Activated CD8-positive, alpha-beta memory T cell treated with anti-CD3 and anti-CD28 coated beads for 48 hours (primary cell): Measurements from ENCODE around the gene TMEM19.

Experiments used
- DNase-seq, 3 experiments: peaks; one replicate each; pipeline ENCODE4 v3.0.0-alpha.2; 2020; ENCODE audit warnings: low read depth in 2 of 3, low spot score in 2 of 3

TMEM19 gene

GRCh38 chr12:71685914-71686657, at the start of gene TMEM19:
TSS of gene TMEM19 (plus strand) at chr12:71686082. CDS start at chr12:71686681, 599 bp downstream.
- peak; percentile 60 to 69 (median 62) for DNase-seq

DNA sequence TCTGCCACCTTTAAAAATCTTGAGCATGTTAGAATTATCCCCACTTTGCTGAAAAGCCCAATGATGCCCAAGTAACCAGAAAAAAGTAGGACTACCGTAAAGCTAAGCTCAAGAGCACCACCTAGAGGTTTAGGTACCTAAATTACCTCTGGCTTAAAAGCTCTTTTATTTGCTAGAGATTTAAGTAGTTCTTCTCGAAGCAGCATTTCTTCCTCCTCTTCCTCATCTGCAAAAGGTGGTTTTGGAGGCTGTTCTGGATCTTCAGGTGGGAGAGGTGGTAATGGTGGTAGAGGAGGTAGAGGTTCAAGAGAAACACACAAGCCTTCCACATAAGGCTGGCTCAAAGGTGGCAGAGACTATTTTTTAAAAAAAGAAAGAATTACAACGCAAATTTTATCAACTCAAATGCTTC, 49.2 kb upstream of the TMEM19 start:
- DNase-seq = no peak

GRCh38 chr12:71638499-71638898, 47.4 kb upstream of the TMEM19 start:
- no peak for DNase-seq

- no peak for DNase-seq
These were observed 46.5 kb upstream of the TMEM19 start for GRCh38 chr12:71639341-71639760.

GRCh38 chr12:71640316-71640715, 45.6 kb upstream of the TMEM19 start:
- no peak for DNase-seq

DNA sequence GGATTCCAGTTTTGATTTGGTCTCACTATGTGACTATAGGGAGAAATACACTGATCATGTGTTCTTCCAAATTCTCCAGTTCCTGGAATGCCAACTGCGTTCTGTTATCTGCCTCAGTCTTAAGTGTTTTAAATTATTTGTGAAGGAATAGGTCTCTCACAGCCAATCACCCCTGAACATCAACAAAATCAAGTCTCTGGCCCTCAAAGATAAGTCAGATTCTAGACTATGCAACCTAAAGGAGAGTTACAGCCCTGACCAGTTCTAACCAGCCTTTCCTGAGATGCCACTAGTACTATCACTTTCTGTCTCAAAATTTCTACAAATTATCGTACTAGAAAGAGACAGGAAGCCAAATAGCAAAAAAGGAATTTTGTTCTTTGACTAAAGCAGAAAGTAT, 44.5 kb upstream of the TMEM19 start:
- no peak for DNase-seq

GRCh38 chr12:71642264-71642663, 43.6 kb upstream of the TMEM19 start:
- no peak for DNase-seq

DNA sequence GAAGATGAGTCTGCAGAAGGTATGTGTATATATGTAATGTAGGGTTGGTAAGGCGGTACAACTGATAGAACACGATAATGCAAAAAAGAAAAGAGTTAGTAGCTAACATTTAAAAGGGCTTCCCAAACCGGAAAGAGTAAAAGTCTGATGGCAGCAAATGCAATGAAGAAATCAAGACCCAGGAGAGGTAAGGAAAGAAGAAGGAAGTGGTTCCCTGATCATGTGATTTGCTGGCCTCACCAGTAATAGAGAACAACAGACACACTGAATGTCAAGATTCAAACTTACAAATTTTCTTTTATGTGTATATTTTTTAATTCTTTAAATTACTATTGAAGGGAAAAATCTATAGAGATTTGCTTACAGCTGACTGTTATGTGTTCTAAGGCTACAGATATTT, 40.6 kb upstream of the TMEM19 start:
- no peak for DNase-seq

- DNase-seq = no peak
These were observed 39.4 kb upstream of the TMEM19 start for GRCh38 chr12:71646512-71646911.

- DNase-seq = no peak
These were observed 37.3 kb upstream of the TMEM19 start for GRCh38 chr12:71648537-71648936.

- DNase-seq = no peak
These were observed 36.5 kb upstream of the TMEM19 start for GRCh38 chr12:71649401-71649800.

GRCh38 chr12:71652656-71653055, 33.2 kb upstream of the TMEM19 start:
- DNase-seq = no peak

DNA sequence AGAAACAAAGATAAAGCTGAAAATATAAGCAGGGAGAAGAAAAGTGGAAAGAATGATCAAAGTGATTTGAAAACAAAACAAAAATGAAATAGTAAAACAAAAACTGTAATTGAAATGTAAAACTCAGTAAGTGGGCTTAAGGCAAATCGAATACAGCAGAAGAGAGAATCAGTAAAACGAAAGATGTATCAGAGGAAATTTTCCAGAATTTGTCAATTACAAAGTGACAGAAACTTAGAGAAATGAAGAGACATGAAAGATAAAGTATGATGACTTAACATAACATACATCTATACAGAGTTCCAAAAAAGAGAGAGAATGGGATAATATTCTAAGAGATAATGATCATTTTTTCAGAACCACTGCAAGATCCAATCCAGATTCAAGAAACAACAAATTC, 32.7 kb upstream of the TMEM19 start:
- no peak for DNase-seq

GRCh38 chr12:71654200-71654599, 31.7 kb upstream of the TMEM19 start:
- no peak for DNase-seq

DNA sequence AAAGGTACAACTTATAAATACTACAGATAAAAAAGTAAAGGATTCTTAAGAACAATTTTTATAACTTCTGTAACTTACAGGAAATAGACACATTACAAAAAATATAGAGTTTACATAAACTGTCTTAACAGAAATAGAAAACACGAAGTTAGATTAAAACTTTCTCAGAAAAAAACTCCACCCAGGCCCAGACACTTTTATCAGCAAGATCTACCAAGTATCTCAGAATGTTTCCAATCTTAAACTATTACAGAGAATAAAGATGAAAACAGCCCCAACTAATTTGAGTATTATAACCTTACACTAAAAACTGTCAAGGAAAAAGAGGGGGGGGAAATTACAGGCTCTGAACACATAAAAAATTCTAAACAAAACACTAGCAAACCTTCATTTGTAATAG, 30.4 kb upstream of the TMEM19 start:
- no peak for DNase-seq

DNA sequence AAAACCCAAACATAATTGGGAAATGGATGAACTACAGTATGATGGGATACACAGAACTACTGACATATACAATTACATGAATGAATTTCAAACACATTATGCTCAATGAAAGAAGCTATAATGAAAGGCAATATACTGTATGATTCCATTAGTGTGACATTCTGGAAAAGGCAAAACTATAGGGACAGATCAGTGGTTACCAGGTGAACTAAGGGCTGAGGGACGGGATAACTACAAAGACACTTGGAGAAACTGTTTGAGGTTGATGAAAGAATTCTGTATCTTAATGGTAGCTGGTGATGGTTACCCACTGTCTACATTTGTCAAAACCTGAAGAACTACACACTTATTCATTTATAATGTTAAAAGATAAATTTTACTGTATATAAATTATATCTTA, 30.0 kb upstream of the TMEM19 start:
- no peak for DNase-seq

DNA sequence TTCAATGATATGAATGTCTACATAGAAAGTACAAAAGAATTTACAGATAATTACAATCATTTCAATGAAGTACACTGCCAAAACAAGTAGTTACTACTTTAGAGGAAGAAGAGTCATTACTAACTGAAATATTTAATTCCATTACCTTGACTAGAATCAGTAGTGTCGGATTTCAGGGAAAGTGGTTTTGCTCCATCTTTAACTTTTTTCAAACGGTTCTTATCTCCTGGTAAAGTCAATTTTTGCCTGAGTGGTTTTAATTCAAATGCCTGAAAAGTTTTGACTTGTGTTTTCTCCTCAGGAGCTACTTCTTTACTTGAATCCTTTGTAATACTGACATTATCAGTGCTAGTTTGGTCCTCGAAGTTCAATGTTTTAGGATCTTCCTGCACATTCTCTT, 29.1 kb upstream of the TMEM19 start:
- no peak for DNase-seq

DNA sequence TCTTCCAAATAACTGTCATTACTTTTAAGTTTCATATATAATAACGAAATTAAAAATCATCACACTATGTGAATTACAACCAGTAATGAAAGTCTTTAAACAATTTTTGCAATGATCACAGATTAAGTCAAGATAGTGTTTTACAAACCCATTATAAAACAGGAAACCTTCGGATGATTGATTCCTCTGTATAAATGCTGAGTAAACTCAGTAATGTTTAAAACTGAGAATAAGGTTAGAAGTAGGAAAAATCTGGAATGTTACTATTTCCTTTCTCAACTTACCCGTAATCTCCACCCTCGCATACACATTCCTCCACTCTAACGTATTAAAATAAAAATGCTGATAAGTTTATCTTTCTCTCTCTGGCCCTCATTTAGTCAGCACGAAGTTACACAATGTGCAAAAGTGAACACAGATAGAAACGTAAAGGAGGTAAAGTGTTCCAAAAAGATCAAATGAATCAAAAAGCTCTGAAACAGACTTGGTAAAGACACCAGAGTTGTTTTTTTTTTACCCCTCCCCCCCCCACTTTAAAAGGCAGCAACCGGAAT, 23.8 kb upstream of the TMEM19 start:
- DNase-seq = no peak

DNA sequence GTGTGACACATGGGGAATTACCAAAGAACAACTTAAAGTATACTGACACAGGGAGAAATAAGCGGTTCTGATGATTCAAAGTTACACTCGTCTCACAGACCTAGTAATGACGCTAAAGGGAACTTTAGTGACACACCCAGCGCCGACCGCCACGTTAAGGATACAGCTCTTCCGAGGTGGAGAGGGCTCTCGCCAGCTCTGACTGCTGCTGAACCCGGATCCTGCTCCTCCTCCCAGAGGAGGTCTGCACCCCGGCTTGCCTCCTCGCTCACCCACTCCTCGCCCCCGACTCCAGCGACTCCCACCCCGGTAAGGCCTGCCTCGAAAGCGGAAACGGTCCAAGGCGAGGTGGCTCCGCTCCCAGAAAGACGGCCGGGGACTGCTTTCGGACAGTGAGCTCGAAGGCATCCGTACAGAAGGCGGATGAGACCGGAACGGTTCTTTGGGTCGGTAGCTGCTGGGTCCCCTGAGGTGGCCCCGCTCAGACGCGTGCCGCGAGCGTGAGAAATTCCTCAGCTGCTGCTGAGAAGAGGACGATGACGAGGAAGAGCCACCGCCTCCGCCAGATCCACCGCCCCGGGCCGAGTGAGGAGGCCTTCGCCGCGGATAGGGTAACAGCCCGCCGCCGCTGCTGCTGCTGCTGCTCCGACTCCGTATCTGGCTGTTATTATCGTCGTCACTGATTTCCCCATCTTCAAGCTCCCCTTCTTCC, 22.9 kb upstream of the TMEM19 start:
- peak; percentile 45 to 56 (median 50) for DNase-seq

GRCh38 chr12:71663561-71664410, 22.1 kb upstream of the TMEM19 start, which contains the start of the genes THAP2 and ZFC3H1:
TSS of gene THAP2 (plus strand) at chr12:71664301. CDS start at chr12:71664510, 209 bp downstream.
TSS of gene ZFC3H1 (minus strand) at chr12:71663848. CDS start at chr12:71663610, 238 bp downstream.
- peak; percentile 36 to 72 (median 68) for DNase-seq
